Right lung (tissue), 5 donors: ENCODE results near the gene RNF34. TPM values are rescaled to one million over a fixed set of nuclear protein-coding genes. Genes with fewer than 3 reads are reported as not detected.
A peak's percentile ranks its signal among the peaks of the same experiment; 100 is the strongest.

Source experiments
- DNase-seq, 2 donors: peaks; one replicate each; pipeline ENCODE4 v3.0.0-alpha.2; 2013
- polyA plus RNA-seq, 5 donors: library from polyadenylated mRNA; unstranded; fragments of 120-200 nt; gene quantifications; one replicate each; pipeline versions ENCODE4 v1.2.1 to v1.2.3, GENCODE V29; 2013; ENCODE audit warnings: inconsistent platforms in 1 of 5, low replicate concordance in 1 of 5; ENCODE audit not compliant: insufficient read length in 5 of 5, insufficient read depth in 1 of 5

Gene RNF34
- polyA plus RNA-seq, 5 donors = 32.3 to 37.7 (median 35.3) TPM

GRCh38 chr12:121465921-121466793 lies 66.2 kb downstream of the RNF34 start:
- no peak for DNase-seq

- DNase-seq = peak; percentile 87 to 88
Measured at GRCh38 chr12:121466794-121467637, 67.1 kb downstream of the RNF34 start.

GRCh38 chr12:121467638-121468498 lies 68.0 kb downstream of the RNF34 start:
- DNase-seq = no peak

- DNase-seq = no peak
Measured at GRCh38 chr12:121468499-121468801, 68.5 kb downstream of the RNF34 start.

GRCh38 chr12:121470751-121471150 lies 70.8 kb downstream of the RNF34 start:
- no peak for DNase-seq

GRCh38 chr12:121472150-121472905 lies 72.4 kb downstream of the RNF34 start:
- DNase-seq = no peak

Other genes with a start within 250 kb of the RNF34 start
- gene P2RX4, start 190.0 kb upstream of the RNF34 start, polyA plus RNA-seq = 10 to 100 TPM; 30.0 to 33.4 (median 32.0) TPM
- 10 to 100 TPM; 33.8 to 45.1 (median 39.5) TPM for gene CAMKK2, start 103.4 kb upstream of the RNF34 start, polyA plus RNA-seq
- gene ANAPC5, start 47.7 kb upstream of the RNF34 start, polyA plus RNA-seq = 100 to 1,000 TPM; 143 to 198 (median 170) TPM
- 10 to 100 TPM; 34.3 to 39.8 (median 37.8) TPM for gene KDM2B, start 180.9 kb downstream of the RNF34 start, polyA plus RNA-seq
- 10 to 100 TPM in 4 of 5 donors, 1 to 10 TPM in 1; 8.7 to 20.6 (median 11.4) TPM for gene ORAI1, start 226.4 kb downstream of the RNF34 start, polyA plus RNA-seq